GM18498 (cell line): Measurements from ENCODE around the gene SERPINH1.

Experiments
- ATAC-seq: cut with Tn5 transposase; IDR thresholded peaks from one replicate; pipeline ENCODE4 v1.9.1; 2021; ENCODE audit warnings: mild to moderate bottlenecking, moderate library complexity; ENCODE audit not compliant: unreplicated experiment

Gene SERPINH1

DNA sequence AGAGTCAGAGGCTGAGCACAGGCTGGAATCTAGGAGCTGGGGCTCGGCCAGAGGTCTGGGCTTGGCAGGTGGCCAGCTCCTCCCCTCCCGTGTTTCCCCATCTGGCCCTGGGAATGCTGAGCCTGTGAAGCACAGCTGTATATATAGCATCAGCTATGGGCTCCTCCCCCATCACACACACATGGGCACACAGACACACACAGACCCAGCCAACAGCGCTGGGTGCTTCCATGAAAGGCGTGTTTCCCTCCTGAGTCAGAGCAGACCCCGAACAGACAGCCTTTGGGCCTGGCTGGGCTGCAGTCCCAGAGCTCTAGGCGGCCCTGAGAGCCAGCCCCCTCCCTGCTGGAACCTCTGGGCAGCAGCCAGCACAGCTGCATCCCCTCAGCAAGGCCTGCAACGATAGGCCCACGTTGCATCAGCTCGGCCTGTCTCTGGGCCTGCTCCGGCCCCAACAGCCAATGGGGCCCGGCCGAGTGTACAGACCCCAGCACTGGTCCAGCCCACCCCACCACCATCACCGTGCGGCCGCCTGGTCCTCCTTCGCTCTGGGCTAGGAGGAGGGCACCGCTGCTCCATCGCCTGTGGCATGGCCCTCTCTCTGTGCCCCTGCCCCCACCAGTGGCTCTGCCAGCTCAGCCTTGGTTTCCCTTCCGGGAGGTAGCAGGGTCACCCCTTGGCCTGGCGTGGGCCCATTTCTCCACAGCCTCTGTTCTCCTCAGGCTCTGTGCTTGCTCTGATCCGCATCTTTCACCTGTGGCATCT is 7.6 kb upstream of the SERPINH1 start:
- ATAC-seq, result no peak

DNA sequence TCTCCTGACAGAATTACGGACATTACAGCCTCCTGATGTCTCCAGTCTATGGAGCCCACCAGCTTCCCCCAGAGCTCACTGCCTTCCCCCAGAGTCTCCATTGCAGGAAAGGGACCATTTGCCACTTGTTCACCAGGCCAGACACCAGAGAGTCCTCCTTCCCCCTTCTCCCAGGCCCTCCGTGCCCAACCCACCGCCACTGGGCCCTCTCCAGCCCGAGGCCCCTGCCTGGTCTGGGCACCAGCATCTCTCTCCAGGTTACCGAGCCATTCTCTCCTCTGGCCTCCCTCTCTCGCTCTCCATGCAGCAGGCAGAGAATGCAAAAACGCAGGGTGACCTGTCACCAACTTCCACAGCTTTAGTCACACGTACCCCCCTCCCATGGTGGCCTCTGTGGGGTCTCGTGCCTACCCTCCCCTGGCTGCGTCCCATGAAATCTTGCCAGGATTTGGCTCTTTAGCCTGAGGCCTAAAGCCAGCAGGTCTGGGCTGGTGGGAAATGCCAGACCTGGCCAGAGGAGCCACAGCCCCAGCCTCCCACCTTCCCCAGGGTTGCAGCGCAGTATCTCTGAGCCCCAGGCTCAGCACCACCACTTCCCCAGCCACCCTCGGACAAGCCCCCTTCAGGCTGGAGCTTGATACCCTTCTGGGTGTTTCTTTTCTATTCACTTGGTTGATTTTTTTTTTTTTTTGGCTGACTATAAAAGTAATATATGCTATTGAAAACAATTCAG is 6.8 kb upstream of the SERPINH1 start:
- ATAC-seq, result no peak

DNA sequence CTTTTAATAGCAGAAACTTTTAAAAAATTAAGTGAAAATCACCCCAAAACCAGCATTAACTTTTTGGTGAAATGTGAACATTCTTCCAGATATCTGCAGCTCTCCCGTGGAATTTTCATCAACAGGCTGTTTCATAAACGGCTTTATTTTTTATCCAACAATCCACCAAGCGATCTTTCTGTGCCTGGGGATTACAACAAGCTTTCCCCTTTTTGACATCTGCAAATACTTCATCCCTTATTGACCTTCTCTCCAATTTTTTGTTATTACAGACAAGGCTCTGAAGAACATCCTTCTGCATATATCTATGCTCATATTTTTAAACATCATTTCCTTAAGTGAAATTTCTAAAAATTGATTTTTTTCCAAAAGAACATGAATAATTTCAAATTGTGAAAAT is 5.8 kb upstream of the SERPINH1 start:
- no peak for ATAC-seq

DNA sequence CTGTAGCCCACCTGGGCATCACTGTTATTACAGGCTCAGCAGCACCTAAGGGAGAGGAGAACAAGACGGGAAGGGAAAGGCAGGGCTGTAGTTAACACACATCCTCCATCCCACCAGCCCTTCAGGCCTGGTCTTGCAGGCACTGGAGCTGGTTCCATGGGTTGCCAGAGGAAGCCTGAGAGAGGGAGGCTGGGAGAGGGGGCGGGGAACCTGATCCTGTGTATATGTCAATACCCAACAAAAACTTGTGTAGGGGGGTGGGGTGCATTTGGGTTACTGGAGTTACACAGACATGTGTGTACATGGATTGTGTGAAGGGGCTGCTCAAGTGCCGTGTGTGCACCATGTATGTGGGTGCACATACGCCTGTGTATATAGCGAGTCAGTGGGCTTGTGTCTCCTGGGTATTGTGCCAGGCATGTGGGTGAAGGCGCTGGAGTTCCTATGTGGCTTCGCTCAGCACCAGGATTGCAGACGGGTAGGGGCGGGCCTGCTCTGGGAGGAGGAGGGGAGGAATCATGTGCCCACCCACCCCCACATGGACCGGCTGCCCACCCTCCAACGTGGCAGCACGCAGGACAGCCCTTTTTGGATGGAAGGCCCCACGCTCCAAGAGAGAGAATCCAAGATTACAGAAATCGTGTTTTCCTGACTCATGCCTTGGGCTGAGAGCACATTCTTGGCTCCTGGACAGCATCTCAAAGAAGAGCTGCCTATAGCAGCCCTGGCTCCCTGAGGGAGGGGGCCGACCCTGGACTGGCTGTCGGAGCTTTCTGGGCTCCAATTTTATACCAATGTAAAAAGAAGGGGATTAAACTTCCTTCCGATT is 4.2 kb upstream of the SERPINH1 start:
- ATAC-seq, result no peak

DNA sequence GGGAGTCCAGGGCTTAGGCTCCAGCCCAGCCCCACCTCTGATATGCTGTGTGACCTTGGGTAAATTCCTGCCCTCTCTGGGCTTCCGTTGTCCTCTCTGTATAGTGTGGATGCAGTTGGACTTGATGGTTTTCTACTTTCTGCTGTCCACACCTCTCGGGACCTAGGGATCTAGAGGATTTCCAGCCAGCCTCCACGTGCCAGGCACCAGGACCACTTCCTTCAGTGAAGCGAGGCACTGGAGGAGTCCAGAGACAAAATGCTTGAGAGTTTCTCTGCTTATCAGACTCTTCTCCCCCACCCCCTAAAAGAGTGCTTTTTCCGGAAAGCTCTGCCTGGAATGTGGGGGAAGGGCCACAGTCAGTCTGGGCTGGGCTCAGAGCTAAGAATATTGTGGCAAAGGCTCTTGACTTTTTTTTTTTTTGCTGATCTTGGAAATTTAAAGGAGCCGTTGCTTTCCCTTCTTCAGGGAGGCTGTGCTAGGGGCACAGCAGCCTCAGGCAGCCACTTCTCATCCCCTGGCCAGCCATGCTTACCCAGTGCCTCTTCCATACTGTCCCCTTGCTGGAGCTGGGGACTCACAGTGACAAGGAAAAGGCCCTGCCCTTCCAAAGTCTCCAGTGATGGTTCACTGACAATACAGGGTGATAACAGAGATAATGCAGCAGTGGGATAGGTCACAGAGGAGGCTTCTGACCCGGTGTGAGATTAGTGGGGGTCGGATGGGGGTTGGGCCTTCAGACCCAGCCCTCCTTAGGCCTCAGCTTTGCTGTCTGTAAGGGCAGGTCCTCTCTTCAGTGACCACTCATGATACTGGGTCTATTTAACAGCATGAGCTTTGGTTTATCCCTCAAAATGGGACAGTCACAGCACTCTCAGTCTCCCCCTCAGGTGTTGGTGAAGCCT is 2.9 kb upstream of the SERPINH1 start:
- no peak for ATAC-seq

DNA sequence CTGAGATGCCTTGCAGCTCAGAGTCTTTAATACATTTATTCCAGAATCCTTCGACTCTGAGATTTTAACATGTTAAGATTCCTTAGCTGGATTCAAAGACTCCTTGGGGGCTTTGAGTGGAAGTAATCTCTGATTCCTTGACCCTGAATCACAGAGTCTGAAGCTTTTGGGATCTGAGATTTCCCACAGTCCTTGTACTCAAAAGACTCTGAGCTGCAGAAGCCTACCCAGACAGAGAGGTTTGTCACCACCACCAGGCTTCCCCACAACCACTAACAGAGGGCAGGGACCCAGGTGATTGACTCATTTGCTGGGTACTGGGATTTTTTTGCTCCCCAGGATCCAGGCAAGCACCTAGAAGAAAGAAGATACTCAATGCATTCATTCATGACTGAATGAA is 1.4 kb upstream of the SERPINH1 start:
- ATAC-seq, result no peak

DNA sequence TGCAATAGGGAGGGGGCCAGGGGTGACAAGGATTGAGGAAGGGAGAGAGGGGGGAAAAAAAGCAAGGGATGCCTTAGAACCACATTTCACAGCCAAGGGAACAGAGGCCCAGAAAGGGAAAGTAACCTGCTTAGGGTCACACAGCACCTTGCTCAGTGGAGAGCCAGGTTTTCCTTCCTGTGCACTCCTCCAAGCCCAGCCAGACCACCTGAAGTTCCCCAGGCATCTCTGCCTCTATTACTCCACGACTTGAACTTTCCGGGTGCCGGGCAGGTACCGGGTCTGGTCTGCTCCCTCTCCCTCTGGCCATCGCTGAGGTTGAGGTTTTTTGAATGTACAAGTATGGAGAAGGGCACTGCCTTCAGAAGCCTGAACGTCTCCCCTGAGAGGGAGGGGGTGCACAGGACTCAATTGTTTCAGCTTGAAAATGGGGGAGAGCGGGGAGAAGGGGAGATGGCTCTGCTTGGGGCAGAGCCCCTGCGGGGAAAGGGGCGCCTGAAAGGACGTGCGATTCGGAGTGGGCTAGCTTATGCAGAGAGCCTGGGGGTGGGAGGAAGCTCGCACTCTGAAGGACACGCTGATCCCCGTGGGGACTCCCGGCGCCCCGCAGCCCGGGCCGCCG is 516 bp upstream of the SERPINH1 start:
- no peak for ATAC-seq

DNA sequence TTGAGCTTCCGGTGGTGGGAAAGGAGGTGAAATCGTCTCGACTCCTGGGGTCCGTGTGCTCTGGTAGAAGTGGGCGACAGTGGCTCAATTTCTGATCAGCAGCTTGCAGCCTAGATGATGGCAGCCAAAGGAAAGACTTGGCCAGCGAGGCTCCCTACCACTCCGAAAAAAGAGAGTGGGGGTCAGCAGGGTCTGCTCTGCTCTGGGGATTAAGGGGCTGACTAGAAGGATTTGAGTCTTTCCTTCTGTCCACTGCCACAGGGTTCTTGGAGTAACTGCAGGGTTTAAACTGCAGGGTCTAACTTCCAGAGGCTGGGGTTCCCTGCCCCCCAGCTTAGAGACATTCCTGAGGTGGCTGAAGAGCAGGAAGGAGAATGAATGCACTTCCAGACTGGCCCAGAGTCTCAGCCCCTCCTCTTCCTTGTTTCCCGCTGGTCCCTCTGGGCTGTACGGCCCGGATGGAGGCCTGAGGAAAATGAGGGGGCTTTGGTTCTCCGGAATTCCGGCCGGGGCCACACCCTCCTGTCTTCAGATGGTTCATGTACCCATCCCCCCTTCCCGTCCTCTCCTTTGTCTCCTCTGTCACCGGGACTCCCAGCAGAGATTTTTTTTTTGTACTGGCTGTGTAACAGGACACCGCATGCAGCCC is 907 bp downstream of the SERPINH1 start:
- ATAC-seq, result no peak

DNA sequence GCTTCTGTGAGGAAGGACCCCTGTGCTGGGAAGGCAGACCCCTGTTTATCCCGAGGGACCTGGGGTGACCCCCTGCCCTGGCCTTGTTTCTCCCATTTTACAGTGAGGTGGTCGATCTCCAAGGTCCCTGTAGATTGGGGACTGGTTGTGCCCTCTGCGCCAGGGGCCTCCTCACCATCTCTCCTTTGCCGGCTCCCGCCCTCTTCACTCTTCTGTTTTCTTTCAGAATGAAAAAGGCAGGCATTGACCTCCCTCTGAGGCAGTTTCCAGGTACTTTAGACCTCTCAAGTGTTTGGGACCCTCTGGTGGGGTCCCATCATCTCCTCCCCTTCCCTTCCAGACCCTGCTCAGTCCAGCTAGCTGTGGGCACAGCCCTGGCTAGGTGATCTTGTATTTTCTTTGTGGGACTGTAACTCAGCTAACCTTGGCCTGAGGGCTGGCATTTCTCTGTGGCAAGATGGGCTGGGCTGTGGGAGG is 1.5 kb downstream of the SERPINH1 start:
- no peak for ATAC-seq

DNA sequence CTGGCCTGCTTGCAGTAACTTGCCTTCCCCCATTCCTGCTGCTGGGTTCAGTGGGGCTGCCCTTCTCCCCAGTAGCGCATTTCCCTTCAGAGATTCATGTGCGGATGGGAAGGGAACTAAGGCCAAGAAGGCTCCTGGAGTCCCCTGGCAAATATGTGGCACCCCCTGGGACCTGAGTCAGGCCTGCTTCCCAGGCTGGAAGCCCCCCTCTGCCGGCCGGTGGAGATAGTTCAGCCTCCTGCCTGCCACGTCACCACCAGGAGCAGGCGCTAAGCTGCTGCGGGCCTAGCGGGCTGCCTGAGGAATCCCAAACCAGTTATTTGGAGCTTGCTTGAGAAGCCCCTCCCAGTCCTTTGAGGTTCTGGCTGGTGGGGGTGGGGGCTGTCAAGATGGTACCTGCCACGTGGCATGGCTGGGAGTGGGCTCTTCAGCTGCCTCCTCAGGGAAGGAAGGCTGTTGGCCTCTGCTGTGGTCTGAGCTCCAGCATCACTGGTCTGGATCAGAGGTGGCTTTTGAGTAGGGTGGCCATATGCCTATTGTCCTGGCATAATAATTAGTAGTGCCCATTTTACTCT is 2.0 kb downstream of the SERPINH1 start:
- no peak for ATAC-seq

DNA sequence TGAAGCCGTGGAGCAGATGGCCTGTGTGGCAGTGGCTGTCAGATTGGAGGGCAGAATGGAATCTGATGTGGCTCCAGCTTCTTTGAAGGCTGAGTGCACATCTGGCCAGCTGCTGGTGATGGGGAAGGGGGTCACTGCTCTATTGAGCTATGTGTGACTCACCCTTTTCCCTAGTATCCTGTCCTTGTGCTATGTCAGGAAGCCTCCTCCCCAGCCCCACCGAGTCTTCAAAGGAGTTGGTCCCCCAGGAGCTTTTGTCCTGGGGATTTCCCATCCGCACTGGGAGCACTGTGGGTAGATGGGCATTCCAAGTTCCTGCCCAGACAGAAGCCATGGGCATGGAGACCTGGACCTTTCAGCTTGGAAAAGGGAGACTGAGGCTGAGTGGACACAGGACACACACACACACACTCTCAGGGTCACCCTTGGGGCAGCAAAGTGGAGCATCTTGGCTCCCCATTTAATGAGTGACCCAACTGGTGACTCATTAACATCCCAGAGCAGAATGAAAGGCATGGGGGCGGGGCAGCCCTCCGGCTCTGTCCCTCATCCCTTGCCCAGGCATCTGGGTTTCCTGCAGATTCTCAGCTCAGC is 3.3 kb downstream of the SERPINH1 start:
- no peak for ATAC-seq

DNA sequence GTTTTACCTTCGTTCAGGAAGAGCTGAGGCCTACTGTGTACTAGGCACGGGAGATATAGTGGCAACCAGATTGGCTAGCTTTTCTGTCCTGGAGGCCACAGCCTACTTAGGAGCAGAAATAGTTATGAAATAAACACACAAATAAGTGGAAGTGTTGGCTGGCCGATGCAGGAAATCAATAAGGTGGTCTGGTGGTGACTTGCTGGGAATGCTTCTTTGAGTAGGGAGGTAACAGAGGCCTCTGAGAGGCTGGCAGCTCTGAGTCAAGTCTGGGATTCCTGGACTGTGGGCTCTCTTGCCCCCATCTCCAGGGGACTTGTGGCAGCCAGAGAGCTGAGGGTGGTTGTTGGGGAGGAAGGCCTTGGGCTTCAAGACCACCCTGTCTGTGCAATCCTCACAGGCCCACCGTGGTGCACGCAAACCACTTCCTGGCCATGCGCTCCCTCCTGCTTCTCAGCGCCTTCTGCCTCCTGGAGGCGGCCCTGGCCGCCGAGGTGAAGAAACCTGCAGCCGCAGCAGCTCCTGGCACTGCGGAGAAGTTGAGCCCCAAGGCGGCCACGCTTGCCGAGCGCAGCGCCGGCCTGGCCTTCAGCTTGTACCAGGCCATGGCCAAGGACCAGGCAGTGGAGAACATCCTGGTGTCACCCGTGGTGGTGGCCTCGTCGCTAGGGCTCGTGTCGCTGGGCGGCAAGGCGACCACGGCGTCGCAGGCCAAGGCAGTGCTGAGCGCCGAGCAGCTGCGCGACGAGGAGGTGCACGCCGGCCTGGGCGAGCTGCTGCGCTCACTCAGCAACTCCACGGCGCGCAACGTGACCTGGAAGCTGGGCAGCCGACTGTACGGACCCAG is 4.1 kb downstream of the SERPINH1 start:
- ATAC-seq, result no peak

DNA sequence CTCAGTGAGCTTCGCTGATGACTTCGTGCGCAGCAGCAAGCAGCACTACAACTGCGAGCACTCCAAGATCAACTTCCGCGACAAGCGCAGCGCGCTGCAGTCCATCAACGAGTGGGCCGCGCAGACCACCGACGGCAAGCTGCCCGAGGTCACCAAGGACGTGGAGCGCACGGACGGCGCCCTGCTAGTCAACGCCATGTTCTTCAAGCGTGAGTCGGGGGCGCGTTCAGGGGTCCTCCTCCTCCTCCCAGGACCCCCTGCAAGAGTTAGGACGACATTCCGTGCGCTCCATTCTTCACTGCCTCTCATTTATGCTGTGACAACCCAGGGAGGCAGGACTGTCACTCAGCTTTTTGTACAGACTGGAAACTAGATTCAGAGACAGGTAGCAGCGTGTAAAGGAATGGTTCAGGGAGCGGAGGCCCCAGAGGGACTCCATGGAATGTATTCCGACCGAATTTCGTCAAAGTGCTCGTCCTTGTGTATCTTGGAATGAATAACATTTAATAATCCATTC is 4.8 kb downstream of the SERPINH1 start:
- no peak for ATAC-seq

DNA sequence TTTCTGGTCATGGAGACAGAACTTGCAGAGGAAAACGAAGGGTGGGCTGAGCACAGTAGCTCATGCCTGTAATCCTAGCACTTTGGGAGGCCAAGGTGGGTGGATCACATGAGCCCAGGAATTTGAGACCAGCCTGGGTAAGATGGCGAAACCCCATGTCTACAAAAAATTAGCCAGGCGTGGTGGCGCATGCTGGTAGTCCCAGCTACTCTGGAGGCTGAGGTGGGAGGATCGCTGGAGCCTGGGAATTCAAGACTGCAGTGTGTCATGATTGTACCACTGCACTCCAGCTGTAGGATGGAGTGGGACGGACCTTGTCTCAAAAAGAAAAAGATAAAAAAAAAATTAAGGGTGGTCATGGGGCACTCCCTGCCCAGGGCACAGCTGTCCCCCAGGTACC is 5.9 kb downstream of the SERPINH1 start:
- no peak for ATAC-seq

DNA sequence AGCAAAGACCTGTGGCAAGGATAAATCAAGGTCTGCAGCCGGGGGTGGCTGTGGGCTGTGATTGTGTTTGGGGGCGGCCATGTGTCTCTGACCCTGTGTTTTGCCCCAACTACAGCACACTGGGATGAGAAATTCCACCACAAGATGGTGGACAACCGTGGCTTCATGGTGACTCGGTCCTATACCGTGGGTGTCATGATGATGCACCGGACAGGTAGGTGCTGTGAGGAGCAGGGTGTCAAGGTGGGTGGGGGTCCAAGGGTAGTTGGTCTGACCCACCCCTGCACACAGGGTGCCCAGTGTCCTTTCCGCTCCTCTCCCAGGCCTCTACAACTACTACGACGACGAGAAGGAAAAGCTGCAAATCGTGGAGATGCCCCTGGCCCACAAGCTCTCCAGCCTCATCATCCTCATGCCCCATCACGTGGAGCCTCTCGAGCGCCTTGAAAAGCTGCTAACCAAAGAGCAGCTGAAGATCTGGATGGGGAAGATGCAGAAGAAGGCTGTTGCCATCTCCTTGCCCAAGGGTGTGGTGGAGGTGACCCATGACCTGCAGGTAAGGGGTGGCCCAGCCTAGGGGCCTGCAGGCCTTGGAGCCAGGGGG is 6.7 kb downstream of the SERPINH1 start:
- no peak for ATAC-seq

DNA sequence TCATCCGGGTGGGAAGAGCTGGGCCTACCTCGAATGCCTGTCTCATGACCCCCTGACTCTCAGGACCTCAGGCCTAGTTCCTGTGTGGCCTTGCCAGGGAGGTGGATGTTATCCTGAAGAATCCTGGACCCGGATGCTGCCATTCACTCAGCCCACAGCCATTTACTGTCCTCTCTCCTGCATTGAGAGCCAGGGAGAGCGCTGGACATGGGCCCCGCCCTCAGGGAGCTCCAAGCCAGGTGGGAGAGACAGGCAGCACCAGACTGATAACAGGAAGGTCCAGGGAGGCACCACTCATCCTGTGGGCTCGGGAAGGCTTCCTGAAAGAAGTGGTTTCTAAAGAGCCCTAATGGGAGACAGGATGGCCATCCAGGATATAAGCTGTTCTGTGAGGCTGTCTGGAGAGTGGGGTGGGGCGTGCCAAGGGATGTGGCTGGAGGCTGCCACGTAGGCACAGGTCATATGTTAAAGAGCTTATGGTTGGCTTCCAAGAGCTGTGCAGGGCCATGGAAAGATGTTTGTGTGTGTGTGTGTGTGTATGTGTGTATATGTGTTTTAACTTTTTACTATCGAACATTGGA is 8.6 kb downstream of the SERPINH1 start:
- no peak for ATAC-seq

DNA sequence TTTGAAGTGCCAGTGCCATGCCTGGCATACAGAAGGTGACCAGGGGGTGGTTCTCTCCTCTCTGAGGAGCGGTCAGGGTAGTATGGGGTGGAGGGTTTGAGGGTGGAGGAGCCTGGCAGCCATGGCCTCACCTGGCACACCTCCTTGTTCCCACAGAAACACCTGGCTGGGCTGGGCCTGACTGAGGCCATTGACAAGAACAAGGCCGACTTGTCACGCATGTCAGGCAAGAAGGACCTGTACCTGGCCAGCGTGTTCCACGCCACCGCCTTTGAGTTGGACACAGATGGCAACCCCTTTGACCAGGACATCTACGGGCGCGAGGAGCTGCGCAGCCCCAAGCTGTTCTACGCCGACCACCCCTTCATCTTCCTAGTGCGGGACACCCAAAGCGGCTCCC is 9.6 kb downstream of the SERPINH1 start:
- no peak for ATAC-seq
